Activated T-cell treated with anti-CD3 and anti-CD28 coated beads, Interleukin-2, amount 50 U/mL, for 4 hours (primary cell): ENCODE measurements around the gene PDXP. TPM values are rescaled to one million over a fixed set of nuclear protein-coding genes. Genes with fewer than 3 reads are reported as not detected.

Experiments
- ATAC-seq, 2 donors: fragments of 200-7000 bp; cut with Tn5 transposase; one replicate each; pipeline ENCODE4 v1.10.0; 2021
- DNase-seq: peaks from one replicate; pipeline ENCODE4 v3.0.0-alpha.2; 2020
- H3K27me3 Mint-ChIP-seq: one replicate; pipeline ENCODE4 v1.8.0; 2021; ENCODE audit warnings: low read depth, mixed read lengths
- H3K36me3 Mint-ChIP-seq: one replicate; pipeline ENCODE4 v1.8.0; 2022; ENCODE audit warnings: mixed read lengths; ENCODE audit not compliant: insufficient read depth
- H3K4me1 Mint-ChIP-seq: one replicate; pipeline ENCODE4 v1.8.0; 2021; ENCODE audit warnings: low read depth, mixed read lengths
- H3K4me3 Mint-ChIP-seq: one replicate; pipeline ENCODE4 v1.8.0; 2021; ENCODE audit warnings: mild to moderate bottlenecking, moderate library complexity, mixed read lengths
- H3K9me3 Mint-ChIP-seq: one replicate; pipeline ENCODE4 v1.8.0; 2021; ENCODE audit warnings: mixed read lengths
- total RNA-seq, 3 donors: library from RNA; stranded (reverse); gene quantifications; one replicate each; pipeline ENCODE4 v1.2.1, GENCODE V29; 2021

Gene PDXP
- total RNA-seq, 3 donors from 2014 or later, result 39.0 to 50.2 (median 43.7) TPM

DNA sequence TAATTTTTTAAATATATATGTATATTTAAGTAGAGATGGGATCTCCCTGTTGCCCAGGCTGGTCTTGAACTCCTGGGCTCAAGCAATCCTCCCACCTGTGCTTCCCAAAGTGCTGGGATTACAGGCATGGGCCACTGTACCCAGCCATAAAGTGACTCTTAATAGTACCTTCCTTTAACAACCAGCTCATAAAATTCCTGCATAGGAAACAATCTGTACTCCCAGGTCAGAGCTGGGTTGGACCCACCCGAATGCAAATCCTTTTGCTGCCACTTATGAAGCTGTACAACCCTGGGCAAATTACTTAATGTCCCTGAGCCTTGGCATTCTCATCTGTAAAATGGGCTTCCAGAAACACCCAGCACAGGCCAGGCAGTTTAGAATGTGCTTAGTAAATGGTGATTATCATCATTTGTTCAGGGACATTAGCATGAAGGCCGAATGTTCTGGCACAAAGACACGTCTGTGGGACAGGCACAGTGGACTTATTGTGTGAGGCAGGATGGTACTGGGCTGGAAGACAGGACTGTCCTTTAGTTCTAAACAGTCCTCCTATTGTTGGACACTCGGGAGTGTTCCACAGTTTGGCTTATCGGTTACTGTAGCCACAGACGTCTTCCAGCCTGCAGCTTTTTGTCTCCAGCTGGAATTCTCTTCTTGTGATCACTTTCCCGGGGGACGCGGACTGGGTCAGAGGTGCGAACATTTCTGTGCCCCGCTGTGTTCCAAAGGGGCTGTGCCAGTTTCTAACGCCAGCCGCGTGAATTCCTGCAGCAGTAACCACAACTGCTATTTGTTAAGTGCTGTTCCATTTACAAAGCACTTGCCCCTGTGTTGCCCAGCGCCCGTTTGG, 6.0 kb downstream of the PDXP start:
- DNase-seq, result no peak
- Mint-ChIP-seq H3K27me3 (no peaks in the 10 kb centered on the region), H3K36me3 (peaks cover 4% of the 10 kb centered on the region), H3K4me3 (no peak overlapping the region), H3K4me1 (peaks cover 24% of the 10 kb centered on the region), H3K9me3 (no peaks in the 10 kb centered on the region)
- ATAC-seq, result no peak

DNA sequence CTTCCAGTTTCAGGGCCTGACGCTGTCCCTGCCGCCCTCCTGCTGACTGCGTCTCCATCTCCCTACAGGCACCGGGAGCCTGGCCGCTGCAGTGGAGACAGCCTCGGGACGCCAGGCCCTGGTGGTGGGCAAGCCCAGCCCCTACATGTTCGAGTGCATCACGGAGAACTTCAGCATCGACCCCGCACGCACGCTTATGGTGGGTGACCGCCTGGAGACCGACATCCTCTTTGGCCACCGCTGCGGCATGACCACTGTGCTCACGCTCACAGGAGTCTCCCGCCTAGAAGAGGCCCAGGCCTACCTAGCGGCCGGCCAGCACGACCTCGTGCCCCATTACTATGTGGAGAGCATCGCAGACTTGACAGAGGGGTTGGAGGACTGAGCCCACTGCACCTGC, 7.0 kb downstream of the PDXP start:
- H3K36me3 Mint-ChIP-seq, result peaks cover 4% of the 10 kb centered on the region
- H3K27me3 Mint-ChIP-seq, result no peaks in the 10 kb centered on the region
- H3K9me3 Mint-ChIP-seq, result no peaks in the 10 kb centered on the region
- ATAC-seq, result no peak
- no peak for DNase-seq
- peaks cover 17% of the 10 kb centered on the region for H3K4me1 Mint-ChIP-seq
- no peak overlapping the region for H3K4me3 Mint-ChIP-seq

DNA sequence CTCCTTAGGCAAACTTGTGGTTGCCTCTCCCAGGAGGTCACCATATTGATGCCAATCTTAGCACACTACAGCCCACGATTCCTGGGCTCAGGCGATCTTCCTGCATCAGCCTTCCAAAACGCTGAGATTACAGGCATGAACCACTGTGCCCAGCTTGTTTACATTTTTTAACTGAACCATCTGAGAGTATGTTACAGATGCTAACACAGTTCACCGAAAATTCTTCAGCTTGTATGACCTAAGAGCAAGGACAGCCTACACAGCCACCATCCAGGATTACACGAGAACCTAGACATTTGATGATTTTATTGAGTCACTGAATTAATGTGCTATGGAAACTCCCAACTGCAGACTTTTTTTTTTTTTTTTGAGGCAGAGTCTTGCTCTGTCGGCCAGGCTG, 11.1 kb downstream of the PDXP start:
- no peaks in the 10 kb centered on the region for H3K9me3 Mint-ChIP-seq
- ATAC-seq (peak; percentile 36 to 52), DNase-seq (no peak)
- no peaks in the 10 kb centered on the region for H3K27me3 Mint-ChIP-seq
- peaks cover 36% of the 10 kb centered on the region for H3K4me1 Mint-ChIP-seq
- H3K36me3 Mint-ChIP-seq, result peaks cover 4% of the 10 kb centered on the region
- H3K4me3 Mint-ChIP-seq, result no peak overlapping the region

DNA sequence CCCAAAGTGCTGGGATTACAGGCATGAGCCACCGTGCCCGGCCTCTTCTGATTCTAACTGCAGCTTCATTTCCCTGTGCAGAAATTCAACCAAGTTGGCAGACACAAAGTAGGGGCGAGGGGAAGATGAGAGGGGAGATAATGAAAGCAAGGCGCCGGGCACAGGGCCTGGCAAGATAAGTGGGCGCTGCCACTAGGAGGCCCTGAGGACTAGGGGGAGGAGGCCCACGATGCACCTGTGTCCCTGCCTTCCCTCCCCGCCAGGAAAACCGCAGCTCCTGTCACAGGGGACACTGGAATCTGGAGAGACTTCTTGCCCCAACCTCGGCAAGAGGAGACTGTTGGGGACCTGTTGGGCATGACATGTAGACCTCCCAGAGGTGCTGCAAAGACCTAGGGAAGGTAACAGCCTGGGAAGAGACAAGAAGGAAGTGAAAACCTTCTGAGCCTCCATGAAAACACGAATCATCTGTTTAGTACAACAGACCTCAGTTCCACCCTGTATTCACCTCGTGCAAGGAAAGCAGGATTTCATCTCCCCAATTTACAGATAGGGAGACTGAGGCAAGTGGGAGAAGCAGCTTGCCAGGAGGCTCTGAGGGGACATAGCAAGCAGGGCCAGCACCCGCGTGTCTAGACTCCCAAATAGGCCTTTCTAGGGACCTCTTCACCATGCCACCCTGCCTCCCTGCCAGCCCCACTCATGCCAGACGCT, 13.8 kb downstream of the PDXP start:
- ATAC-seq, result no peak
- Mint-ChIP-seq H3K4me3 (peak overlapping the region; percentile 13), H3K27me3 (no peaks in the 10 kb centered on the region), H3K4me1 (peaks cover 55% of the 10 kb centered on the region), H3K36me3 (no peaks in the 10 kb centered on the region), H3K9me3 (no peaks in the 10 kb centered on the region)
- DNase-seq, result no peak

DNA sequence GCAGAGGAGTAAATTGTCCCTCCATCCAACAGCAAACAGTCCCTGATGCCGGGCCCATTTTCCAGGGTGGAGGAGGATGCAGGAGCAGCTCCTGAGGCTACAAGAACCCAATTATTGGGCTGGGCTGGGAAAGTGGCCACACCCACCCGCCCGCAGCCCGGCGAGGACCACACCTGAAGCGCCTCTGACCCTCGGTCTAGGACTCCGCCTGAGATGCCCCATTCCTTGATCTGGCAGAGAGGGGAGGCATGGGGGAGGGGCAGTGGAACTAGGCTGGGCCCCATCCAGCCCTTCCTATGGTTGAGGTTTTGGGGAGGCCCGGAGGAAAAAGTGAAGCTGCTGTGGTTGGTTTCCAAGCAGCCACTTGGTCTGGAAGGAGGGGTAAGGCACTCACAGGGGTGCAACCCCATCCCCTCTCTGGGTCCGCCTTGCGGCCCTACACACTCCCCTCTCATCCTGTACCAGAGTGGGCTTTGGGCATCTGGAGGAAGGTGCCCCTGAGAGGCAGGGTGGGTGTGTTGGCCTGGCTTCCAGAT, 14.5 kb downstream of the PDXP start:
- H3K9me3 Mint-ChIP-seq, result no peaks in the 10 kb centered on the region
- H3K36me3 Mint-ChIP-seq, result no peaks in the 10 kb centered on the region
- peaks cover 60% of the 10 kb centered on the region for H3K4me1 Mint-ChIP-seq
- no peak for DNase-seq
- H3K27me3 Mint-ChIP-seq, result no peaks in the 10 kb centered on the region
- no peak overlapping the region for H3K4me3 Mint-ChIP-seq
- no peak for ATAC-seq

DNA sequence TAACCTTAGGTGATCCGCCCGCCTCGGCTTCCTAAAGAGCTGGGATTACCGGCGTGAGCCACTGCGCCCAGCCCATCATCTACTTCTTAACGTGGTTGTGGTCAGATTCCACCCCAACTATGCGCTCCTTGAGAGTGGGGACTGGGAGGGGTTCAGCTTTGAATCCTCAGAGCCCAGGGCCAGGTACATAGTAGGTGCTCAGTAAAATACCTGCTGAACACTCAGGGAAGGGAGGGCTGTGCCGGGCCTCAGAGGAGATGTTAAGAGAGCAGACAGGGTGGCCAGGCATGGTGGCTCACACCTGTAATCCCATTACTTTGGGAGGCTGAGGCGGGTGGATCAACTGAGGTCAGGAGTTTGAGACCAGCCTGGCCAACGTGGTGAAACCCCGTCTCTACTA, 15.7 kb downstream of the PDXP start:
- no peak for DNase-seq
- Mint-ChIP-seq H3K27me3 (no peaks in the 10 kb centered on the region), H3K9me3 (no peaks in the 10 kb centered on the region), H3K4me3 (peak overlapping the region; percentile 64), H3K36me3 (no peaks in the 10 kb centered on the region), H3K4me1 (peaks cover 62% of the 10 kb centered on the region)
- no peak for ATAC-seq

DNA sequence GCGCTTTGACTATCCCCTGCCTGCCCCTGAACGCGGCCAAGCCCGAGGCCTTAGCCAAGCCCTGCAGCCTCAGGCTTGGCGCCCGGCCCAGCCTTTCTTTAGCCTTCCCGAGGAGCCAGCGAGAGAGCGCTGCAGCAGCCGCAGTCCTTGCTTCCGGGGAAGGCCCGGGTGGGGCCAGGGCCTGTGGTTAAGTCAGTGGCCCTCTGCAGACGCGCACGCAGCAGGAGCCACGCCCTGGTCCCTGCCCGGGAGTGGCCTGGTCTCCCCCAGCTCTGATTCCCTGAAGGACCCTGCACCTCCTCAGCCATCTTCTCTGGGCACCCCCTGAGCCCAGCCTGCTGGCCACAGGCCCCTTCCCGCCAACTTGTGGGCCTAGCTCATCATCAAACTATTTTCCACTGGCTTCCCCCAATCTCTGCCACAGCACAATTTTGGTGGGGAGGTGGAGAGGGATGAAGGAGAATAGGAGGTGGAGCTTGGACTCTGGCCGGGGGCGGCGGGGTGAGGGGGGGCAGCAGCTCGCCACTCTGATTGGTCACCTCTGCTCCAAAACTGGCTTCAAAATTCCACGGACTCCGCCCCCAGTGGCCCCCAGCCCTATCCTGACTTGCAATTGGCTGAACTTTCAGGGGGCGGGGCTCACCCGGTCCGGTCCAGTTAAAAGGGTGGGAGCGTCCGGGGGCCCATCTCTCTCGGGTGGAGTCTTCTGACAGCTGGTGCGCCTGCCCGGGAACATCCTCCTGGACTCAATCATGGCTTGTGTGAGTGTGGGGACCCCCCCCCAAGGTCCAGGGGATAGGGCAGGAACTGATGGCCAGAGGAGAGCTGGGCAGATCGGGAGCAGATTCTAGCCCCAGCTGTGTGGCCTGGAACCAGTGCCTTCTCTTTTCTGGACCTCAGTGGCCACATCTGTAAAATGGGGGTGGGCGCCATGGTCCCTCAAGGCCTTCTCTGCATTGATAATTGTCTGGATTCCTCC, 16.7 kb downstream of the PDXP start, which contains the start of gene LGALS1:
Gene LGALS1, plus strand, starts transcription at position 686 of the 979 bp plus-strand sequence. Its CDS starts 67 bp downstream, at position 753.
- Mint-ChIP-seq H3K9me3 (no peaks in the 10 kb centered on the region), H3K36me3 (no peaks in the 10 kb centered on the region), H3K4me3 (peak within 1 kb of the TSS; percentile 86), H3K27me3 (no peaks in the 10 kb centered on the region), H3K4me1 (peaks cover 60% of the 10 kb centered on the region)
- DNase-seq, result peak; percentile 30
- peak; percentile 23 to 35 for ATAC-seq

DNA sequence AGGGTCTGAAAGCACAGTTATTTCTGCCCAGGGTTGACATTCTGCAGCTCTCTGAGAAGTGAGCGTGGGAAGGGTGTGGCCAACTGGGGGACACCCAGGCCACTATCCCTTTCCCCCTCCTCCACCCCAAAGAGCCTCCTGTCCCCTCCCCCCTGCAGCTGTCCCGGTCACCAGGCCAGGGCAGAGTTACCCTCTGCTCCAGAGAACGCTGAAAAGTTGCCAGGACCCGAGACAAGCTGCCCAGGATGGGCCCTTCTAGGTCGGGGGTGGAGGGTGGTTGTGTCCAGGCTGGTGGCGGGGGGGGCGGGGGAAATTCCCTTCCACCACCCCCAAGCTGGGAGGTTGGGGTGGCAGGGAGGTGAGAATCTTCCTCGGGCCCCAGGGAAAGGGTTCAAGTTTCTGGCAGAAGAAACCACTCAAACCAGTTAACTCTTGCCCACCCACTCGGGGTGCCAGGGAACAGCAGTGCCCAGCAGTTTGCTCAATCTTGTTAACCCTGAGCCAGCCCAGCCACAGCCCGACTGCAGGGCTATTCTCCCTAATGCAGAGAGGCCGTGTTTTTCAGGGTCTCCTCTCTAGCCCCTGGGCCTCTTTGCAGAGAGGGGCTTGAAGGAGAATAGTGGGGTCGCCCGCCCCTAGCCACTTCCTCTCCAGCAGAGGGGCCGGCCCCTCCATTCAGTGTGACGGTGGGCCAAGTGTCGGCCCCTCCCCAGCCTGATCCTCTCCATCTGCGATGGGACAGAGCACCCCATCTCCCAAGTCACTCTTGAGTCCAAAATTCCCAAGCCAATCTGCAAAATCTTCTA, 17.6 kb downstream of the PDXP start:
- Mint-ChIP-seq H3K36me3 (no peaks in the 10 kb centered on the region), H3K4me3 (peak overlapping the region; percentile 86), H3K4me1 (peaks cover 58% of the 10 kb centered on the region), H3K9me3 (no peaks in the 10 kb centered on the region), H3K27me3 (no peaks in the 10 kb centered on the region)
- DNase-seq, result no peak
- no peak for ATAC-seq

DNA sequence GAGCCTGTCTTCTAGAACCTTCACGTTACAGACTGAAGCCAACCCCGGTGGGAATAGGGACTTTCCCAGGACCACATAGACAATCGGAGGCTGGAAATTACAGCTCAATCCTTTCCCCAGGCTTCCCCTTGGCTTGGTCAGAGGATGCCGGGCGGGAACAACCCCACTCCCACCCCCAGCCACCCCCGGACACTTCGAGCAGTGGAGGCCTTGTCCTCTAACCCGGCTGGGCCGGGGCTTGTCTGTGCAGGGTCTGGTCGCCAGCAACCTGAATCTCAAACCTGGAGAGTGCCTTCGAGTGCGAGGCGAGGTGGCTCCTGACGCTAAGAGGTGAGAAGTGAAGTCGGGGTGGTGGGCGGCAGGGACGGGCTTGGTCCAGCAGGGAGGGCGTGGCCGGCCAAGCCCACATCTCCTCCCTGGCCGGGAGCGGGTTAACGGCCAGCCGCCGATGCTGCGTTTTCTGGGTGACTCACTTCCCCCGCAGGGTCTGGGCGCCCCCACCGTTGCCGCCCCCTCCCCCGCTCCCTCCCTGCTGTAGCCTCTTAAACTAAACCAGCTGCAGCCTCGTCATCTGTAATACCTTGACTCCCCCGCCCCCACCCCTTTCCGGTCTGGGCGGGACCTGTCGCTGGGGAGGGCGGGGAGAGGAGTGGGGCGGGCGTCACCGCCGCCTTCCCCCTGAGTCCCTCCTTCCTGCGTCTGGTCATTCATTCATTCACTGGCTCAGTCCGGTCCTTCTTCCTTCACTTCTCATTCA, 18.4 kb downstream of the PDXP start:
- ATAC-seq, result peak; percentile 89 to 90
- H3K4me3 Mint-ChIP-seq, result peak overlapping the region; percentile 86
- DNase-seq, result peak; percentile 93
- no peaks in the 10 kb centered on the region for H3K36me3 Mint-ChIP-seq
- H3K27me3 Mint-ChIP-seq, result no peaks in the 10 kb centered on the region
- H3K9me3 Mint-ChIP-seq, result no peaks in the 10 kb centered on the region
- peaks cover 59% of the 10 kb centered on the region for H3K4me1 Mint-ChIP-seq

DNA sequence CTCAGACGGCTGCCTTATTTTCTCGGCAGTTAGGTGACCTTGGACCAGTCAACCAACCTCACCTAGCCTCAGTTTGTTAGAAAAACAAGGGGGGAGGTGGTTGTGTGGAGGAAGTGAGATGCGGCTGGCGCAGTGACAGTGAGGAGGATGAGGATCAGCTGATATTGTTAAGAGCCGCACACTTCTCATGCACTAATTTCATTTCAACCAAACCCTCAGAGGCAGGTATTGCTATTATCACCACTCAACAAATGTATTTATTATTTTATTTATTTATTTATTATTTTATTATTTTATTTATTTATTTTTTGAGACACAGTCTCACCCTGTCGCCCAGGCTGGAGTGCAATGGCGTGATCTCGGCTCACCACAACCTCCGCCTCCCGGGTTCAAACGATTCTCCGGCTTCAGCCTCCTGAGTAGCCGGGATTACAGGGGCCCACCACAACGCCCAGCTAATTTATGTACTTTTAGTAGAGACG, 19.0 kb downstream of the PDXP start:
- no peaks in the 10 kb centered on the region for H3K36me3 Mint-ChIP-seq
- peak; percentile 32 to 38 for ATAC-seq
- DNase-seq, result no peak
- H3K4me3 Mint-ChIP-seq, result peak overlapping the region; percentile 86
- peaks cover 52% of the 10 kb centered on the region for H3K4me1 Mint-ChIP-seq
- no peaks in the 10 kb centered on the region for H3K9me3 Mint-ChIP-seq
- no peaks in the 10 kb centered on the region for H3K27me3 Mint-ChIP-seq

DNA sequence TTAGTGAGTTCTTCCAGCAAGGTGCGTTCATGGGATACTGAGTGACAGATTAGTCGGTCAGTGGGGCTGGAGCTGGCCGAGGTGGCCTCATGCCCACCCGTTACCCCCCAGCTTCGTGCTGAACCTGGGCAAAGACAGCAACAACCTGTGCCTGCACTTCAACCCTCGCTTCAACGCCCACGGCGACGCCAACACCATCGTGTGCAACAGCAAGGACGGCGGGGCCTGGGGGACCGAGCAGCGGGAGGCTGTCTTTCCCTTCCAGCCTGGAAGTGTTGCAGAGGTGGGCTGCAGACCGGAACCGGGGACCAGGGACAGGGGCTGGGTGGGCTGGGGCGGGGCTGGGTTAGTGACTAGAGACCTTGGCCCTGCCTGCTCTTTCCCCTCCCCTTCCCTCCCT, 19.8 kb downstream of the PDXP start:
- peaks cover 45% of the 10 kb centered on the region for H3K4me1 Mint-ChIP-seq

DNA sequence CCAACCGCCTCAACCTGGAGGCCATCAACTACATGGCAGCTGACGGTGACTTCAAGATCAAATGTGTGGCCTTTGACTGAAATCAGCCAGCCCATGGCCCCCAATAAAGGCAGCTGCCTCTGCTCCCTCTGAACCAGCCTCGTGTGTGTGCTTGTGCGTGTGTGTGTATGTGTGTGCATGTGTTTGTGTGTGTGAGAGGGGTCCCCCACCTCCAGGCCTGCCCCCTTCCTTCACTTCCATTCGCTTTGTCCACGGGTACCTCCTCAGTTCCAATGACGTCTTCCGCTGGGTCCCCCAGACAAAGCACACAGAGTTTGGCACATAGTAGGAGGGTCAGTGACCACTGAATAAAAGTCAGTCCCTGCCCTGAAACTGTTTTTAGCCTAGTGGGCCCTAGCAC, 21.1 kb downstream of the PDXP start:
- ATAC-seq, result no peak
- Mint-ChIP-seq H3K4me3 (peak overlapping the region; percentile 32), H3K27me3 (no peaks in the 10 kb centered on the region), H3K4me1 (peaks cover 36% of the 10 kb centered on the region), H3K9me3 (no peaks in the 10 kb centered on the region), H3K36me3 (no peaks in the 10 kb centered on the region)
- no peak for DNase-seq

More for the DNA sequence above, 19.8 kb downstream of the PDXP start:
- H3K9me3 Mint-ChIP-seq, result no peaks in the 10 kb centered on the region
- ATAC-seq, result no peak
- no peaks in the 10 kb centered on the region for H3K27me3 Mint-ChIP-seq
- no peak for DNase-seq
- H3K36me3 Mint-ChIP-seq, result no peaks in the 10 kb centered on the region
- H3K4me3 Mint-ChIP-seq, result peak overlapping the region; percentile 55
